GM18951 (cell line): ENCODE results near the gene AMER1.

Source experiments
- POLR2A ChIP-seq: IDR thresholded peaks from 4 replicates; pipeline ENCODE4 v1.6.1; 2011; ENCODE audit warnings: mild to moderate bottlenecking; ENCODE audit not compliant: insufficient read length, insufficient read depth; ENCODE audit errors: extremely low read depth
- in situ Hi-C: fragments of 300-500 bp; cut with MboI; formaldehyde crosslinking; loops from one replicate; pipeline ENCODE4 v1.12.0; 2022; ENCODE audit warnings: low sequenced_read_pairs, mixed read lengths, inconsistent platforms; ENCODE audit not compliant: unreplicated experiment

Gene AMER1

DNA sequence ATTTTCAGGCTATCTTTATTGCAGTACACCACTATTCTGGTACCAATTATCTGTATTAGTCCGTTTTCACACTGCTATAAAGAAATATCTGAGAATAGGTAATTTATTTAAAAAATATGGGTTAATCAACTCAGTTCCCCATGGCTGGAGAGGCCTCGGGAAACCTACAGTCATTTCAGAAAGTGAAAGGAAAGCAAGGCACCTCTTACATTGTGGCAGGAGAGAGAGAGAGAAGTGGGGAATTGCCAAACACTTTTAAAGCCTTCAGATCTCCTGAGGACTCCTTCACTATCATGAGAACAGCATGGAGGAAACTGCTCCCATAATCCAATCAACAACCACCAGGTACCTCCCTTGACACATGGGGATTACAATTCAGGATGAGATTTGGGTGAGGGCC lies 54.7 kb downstream of the AMER1 start:
- in situ Hi-C loops: no loop called here

More for the DNA sequence above, 54.7 kb downstream of the AMER1 start:
- TF ChIP-seq POLR2A: no peak
